GM10248 (cell line): ENCODE results near the gene HMG20B.

ENCODE experiments used
- CTCF ChIA-PET: fragments of 300-600 bp; sonication (Branson Sonifier 250); formaldehyde crosslinking; extraction: SDS; loops from one replicate; lab custom pipeline; 2021; ENCODE audit warnings: antibody characterized with exemption; lab: Yijun Ruan, JAX
- POLR2A ChIA-PET: fragments of 350-650 bp; sonication (Branson Sonifier 250); formaldehyde crosslinking; extraction: SDS; loops from one replicate; lab custom pipeline; 2020; ENCODE audit warnings: antibody characterized with exemption; lab: Yijun Ruan, JAX
- DNase-seq: peaks from one replicate; pipeline ENCODE4 v3.0.0; 2012; ENCODE audit errors: extremely low spot score
- TF ChIP-seq, protein P1 (sequence below): IDR thresholded peaks from 2 replicates; pipeline ENCODE4 v1.5.1; 2012; ENCODE audit warnings: mild to moderate bottlenecking, low read depth; ENCODE audit errors: extremely low read depth, missing control alignments, control extremely low read depth

The HMG20B gene

DNA sequence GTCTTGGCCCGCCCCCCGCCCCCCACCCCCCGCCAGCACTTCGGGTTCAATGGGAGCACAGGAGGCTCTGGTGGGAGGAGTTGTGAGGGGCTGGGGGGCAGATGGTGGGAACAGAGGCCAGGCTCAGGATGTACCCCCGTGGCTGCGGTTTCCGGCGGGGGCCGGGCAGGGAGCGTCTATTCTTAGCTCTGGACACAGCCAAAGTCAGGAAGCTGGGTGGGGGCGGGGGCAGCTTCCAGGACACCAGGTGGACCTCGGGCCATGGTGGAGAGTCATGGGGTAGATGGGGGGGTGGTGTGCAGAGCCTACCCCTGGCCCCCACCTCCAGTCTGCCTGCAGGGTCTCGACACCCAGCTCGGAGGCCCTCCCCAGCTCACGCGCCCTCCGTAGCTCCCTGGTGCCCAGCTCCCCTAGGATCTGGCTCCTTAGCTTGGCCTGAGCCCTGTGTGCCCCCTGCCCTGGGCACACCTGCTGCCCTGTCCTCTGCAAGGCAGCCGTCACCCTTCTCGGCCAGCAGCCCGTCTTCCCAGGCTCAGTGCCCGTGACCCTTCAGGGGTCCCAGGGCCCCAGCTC, 36.1 kb downstream of the HMG20B start:
- TF ChIP-seq, protein P1, sequence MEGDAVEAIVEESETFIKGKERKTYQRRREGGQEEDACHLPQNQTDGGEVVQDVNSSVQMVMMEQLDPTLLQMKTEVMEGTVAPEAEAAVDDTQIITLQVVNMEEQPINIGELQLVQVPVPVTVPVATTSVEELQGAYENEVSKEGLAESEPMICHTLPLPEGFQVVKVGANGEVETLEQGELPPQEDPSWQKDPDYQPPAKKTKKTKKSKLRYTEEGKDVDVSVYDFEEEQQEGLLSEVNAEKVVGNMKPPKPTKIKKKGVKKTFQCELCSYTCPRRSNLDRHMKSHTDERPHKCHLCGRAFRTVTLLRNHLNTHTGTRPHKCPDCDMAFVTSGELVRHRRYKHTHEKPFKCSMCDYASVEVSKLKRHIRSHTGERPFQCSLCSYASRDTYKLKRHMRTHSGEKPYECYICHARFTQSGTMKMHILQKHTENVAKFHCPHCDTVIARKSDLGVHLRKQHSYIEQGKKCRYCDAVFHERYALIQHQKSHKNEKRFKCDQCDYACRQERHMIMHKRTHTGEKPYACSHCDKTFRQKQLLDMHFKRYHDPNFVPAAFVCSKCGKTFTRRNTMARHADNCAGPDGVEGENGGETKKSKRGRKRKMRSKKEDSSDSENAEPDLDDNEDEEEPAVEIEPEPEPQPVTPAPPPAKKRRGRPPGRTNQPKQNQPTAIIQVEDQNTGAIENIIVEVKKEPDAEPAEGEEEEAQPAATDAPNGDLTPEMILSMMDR = no peak
- DNase-seq = no peak
- ChIA-PET POLR2A (interaction anchor here (0.6 kb wide), 1 partner anchor 91 kb away, joined by 4 read pairs; no protein-coding TSS in a partner anchor), CTCF (interaction anchor here (1.0 to 2.1 kb wide), 5 partner anchors 11 to 304 kb away, joined by 3 to 13 read pairs (median 5); partner anchors contain the start of gene GIPC3)

DNA sequence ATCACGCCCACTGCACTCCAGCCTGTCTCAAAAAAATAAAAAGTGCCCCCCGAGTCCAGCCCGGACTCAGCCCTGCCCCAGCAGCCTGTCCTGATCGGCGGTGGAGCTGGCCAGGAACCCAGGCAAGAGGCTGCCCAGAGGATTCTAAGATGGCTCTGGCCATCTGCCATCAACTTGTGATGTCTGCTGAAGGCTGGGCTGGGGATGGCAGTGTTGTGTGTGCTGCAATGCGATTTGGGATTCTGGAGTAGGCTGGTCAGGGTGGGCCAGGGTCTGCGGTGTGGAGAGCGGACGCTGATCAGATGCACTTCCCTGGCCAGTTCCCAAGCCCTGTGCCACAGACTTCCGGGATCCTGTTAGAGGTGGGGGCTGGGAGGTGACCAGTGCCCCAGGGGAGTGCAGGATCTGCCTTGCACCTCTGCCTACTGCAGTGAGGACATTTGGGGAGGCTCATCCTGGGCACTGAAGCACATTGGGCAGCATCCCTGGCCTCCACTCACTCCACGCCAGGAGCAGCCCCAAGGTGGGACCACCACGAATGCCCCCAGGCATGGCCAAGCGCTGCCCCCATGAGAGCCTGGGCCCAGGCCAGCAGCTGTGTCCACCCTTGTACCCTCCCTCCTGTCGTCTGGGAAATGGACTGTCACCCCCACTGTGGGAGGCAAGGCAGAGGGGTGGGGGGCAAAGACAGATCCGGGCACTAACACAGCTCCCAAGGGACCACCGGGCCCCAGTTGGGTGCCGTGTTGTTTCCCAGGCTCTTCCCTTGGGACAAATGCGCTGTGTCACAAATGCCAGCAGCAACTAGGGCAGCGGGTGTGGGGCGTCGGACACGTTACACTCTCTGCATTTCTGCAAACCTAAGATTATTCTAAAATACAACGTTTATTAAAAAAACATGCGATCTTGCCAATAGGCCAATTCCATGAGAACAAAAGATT, 37.3 kb downstream of the HMG20B start:
- ChIA-PET CTCF (no interaction called here), POLR2A (no interaction called here)
- TF ChIP-seq, protein P1 = no peak
- no peak for DNase-seq

DNA sequence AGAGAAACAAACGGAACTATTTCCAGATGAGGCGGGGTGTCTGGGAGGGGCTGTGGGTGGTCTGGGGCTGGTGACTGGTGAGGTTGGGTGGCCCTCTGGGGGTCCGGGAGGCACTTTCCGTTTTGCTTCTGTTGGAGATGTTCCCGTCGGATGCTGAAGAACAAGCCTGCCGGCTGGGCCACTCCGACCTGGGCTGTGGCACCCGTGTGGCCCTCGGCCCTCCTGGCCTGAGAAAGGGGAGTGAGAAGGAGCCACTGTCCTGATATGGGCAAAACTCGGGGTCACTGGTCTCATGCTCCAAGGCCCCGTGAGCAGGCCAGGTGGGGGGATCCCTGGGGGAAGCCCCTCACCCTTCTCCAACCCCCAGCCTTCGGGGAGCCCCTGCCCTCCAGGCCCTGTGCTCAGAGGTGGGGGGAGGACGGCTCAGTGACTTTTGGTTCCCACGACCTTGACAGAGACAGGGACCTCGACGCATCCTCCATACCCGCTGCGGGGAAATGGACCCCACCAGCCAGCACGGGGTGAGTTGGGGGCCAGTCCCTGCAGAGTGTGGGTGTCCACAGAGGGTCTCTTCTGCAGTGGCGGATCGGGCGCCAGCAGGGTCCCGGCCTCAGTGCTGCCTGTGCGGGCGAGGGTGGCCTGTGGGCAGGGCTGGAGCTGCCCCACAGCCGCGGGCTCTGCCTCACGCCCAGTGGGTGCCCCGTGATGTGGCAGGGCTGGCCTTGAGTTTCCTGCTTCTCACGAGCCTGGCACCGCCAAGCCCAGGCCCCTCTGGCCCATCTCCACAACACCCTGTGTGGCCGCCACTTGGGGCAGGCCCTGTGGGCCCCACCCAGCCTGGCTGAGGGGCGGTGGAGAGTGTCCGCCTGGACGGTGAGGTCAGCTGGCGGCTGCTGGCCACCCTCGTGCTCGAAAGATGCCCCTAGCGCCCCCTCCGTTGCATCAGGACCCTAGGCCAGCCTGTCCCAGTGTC, 38.3 kb downstream of the HMG20B start:
- CTCF ChIA-PET = no interaction called here
- no peak for DNase-seq
- TF ChIP-seq, protein P1 = no peak
- POLR2A ChIA-PET = no interaction called here

DNA sequence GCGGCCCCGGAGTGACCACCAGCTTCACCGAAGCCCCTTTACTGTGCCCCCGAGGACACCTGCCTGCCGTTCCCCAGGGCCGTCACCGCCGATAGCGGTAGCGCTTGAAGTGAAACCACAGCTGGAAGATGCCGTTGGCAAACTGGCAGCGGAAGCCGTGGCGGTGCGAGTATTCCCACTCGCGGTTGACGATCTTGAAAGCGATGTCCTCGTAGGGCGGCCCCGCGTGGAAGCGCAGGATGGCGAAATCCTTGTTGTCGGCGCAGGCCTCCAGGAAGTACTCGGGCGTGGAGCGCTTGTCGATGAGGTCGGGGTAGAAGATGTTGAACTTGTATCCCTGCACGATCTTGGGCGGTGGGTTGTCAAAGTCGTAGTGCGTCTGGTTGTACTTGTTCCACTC, 39.1 kb downstream of the HMG20B start:
- POLR2A ChIA-PET = no interaction called here
- CTCF ChIA-PET = no interaction called here
- no peak for DNase-seq
- TF ChIP-seq, protein P1 = no peak

DNA sequence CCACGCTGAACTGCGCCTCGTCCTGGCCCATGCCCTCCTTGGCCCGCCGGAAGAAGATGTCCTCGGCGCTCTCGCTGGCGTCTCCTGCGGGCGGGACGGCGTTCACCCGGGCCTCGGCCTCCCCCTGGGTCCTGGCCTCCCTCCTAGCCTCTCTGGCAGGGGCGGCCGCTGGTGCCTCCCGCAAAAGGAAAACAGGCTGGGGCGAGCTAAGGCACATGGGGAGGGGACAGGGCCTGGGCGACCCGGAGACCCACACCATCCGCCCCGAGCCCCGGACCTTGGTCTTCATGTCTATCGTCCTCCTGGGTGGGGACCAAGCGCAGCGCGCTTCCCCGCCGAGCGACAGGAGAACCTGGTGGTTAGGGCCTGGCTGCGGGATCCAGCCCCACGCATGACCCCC, 39.6 kb downstream of the HMG20B start:
- POLR2A ChIA-PET = no interaction called here
- DNase-seq = no peak
- TF ChIP-seq, protein P1 = no peak
- CTCF ChIA-PET = no interaction called here
